ENCODE measurements around the gene HKDC1.

DNA sequence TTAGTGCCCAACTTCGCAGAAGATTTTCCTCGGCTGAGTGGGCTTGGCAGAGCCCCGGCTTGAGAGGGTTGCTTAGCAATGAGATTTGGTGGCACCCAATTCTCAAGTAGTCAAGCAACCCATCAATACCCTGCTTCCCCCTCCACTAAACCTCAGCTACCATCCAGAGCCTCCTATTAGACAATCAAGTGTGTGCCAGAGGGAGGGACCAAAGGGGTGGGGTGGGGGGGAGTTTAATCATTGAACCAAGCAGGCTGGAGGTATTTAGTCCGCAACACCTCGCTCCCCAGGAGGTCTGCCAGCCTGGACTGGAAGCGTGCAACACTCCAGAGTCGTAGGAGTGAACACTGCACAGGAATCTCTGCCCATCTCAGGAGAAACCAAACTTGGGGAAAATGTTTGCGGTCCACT lies at the start of gene HKDC1:
- TF ChIP-seq, protein P1, sequence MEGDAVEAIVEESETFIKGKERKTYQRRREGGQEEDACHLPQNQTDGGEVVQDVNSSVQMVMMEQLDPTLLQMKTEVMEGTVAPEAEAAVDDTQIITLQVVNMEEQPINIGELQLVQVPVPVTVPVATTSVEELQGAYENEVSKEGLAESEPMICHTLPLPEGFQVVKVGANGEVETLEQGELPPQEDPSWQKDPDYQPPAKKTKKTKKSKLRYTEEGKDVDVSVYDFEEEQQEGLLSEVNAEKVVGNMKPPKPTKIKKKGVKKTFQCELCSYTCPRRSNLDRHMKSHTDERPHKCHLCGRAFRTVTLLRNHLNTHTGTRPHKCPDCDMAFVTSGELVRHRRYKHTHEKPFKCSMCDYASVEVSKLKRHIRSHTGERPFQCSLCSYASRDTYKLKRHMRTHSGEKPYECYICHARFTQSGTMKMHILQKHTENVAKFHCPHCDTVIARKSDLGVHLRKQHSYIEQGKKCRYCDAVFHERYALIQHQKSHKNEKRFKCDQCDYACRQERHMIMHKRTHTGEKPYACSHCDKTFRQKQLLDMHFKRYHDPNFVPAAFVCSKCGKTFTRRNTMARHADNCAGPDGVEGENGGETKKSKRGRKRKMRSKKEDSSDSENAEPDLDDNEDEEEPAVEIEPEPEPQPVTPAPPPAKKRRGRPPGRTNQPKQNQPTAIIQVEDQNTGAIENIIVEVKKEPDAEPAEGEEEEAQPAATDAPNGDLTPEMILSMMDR (IDR thresholded peaks at IDR 0.05), result no peak
- TF ChIP-seq EZH2 (IDR thresholded peaks at IDR 0.05; ENCODE audit: borderline replicate concordance, insufficient read depth, low read depth, low read length, poor library complexity, severe bottlenecking), result no peak
